Vagina (tissue), 2 donors: Measurements from ENCODE around the gene MS4A18.

Experiments
- POLR2A ChIP-seq, 2 donors: fragments of 450-650 bp; IDR thresholded peaks; one replicate each; pipeline ENCODE4 v1.6.1; 2017; ENCODE audit warnings: antibody characterized with exemption in 2 of 2, mild to moderate bottlenecking in 2 of 2, moderate library complexity in 2 of 2
- TF ChIP-seq, protein P1 (sequence below), 3 experiments: fragments of 450-650 bp in 2 of 3; fragments of 200-600 bp in 1 of 3; sonication (generic) in 1 of 3; IDR thresholded peaks; one replicate each; pipeline ENCODE4 v1.5.1; 2017 to 2019; ENCODE audit warnings: antibody characterized with exemption in 3 of 3, mild to moderate bottlenecking in 2 of 3, moderate library complexity in 2 of 3

DNA sequence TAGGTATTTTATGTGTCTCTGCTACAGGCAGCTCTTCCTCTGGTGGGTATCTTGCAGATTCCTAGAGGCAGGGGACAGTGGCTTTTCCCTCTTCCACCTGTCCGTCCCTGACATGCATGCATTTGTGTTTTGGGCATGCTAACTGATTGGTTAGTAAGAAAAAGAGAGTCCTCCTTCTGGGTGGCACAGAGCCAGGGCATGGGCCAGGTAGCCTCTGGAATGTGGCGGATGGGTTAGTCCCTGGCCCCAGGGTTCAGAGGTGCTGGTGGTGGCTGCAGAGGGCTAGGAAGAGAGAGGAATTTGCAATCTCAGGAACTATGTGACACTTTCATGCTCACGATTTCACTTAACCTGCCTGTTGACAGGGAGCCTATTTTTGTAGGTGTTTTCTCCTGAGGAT lies 26.4 kb downstream of the MS4A18 start:
- TF ChIP-seq POLR2A (IDR thresholded peaks at IDR 0.05) = no peak
- TF ChIP-seq, protein P1, sequence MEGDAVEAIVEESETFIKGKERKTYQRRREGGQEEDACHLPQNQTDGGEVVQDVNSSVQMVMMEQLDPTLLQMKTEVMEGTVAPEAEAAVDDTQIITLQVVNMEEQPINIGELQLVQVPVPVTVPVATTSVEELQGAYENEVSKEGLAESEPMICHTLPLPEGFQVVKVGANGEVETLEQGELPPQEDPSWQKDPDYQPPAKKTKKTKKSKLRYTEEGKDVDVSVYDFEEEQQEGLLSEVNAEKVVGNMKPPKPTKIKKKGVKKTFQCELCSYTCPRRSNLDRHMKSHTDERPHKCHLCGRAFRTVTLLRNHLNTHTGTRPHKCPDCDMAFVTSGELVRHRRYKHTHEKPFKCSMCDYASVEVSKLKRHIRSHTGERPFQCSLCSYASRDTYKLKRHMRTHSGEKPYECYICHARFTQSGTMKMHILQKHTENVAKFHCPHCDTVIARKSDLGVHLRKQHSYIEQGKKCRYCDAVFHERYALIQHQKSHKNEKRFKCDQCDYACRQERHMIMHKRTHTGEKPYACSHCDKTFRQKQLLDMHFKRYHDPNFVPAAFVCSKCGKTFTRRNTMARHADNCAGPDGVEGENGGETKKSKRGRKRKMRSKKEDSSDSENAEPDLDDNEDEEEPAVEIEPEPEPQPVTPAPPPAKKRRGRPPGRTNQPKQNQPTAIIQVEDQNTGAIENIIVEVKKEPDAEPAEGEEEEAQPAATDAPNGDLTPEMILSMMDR (IDR thresholded peaks at IDR 0.05) = no peak
